GM23338 (cell line): ENCODE measurements around the gene TPP2. TPM values are rescaled to one million over a fixed set of nuclear protein-coding genes. Genes with fewer than 3 reads are reported as not detected.
A peak's percentile ranks its signal among the peaks of the same experiment; 100 is the strongest.

Experiments
- ATAC-seq: fragments of 200-7000 bp; cut with Tn5 transposase; 3 replicates; pipeline ENCODE4 v1.9.1; 2020
- DNase-seq: peaks from one replicate; pipeline ENCODE4 v3.0.0-alpha.2; 2015; ENCODE audit warnings: low spot score
- H2AFZ ChIP-seq: fragments of 200-600 bp; sonication (generic); 2 replicates; pipeline ENCODE4 v1.8.0; 2016; ENCODE audit warnings: antibody characterized with exemption, mild to moderate bottlenecking, moderate library complexity
- H3F3A ChIP-seq: fragments of 200-600 bp; sonication (generic); replicated peaks from 2 replicates; pipeline ENCODE4 v1.8.0; 2017; ENCODE audit warnings: antibody characterized with exemption, mixed run types, low read depth
- H3K27ac ChIP-seq: fragments of 200-600 bp; sonication (generic); 2 replicates; pipeline ENCODE4 v1.6.1; 2016; ENCODE audit warnings: low read depth
- H3K27me3 ChIP-seq: fragments of 200-600 bp; sonication (generic); 2 replicates; pipeline ENCODE4 v1.8.0; 2016; ENCODE audit warnings: mild to moderate bottlenecking, mixed run types, moderate library complexity; ENCODE audit not compliant: insufficient read depth
- H3K36me3 ChIP-seq: fragments of 200-600 bp; sonication (generic); 2 replicates; pipeline ENCODE4 v1.8.0; 2016; ENCODE audit warnings: mild to moderate bottlenecking; ENCODE audit not compliant: insufficient read depth
- H3K4me1 ChIP-seq: fragments of 200-600 bp; sonication (generic); 2 replicates; pipeline ENCODE4 v1.8.0; 2016; ENCODE audit warnings: mild to moderate bottlenecking, moderate library complexity; ENCODE audit not compliant: insufficient read depth
- H3K4me2 ChIP-seq: fragments of 200-600 bp; sonication (generic); 2 replicates; pipeline ENCODE4 v1.7.1; 2017; ENCODE audit warnings: mixed run types
- H3K4me3 ChIP-seq: fragments of 200-600 bp; sonication (generic); 2 replicates; pipeline ENCODE4 v1.6.1; 2016; ENCODE audit warnings: mixed run types
- H3K79me2 ChIP-seq: fragments of 200-600 bp; sonication (generic); replicated peaks from 2 replicates; pipeline ENCODE4 v1.8.0; 2017; ENCODE audit warnings: mild to moderate bottlenecking; ENCODE audit not compliant: insufficient read depth
- H3K9me2 ChIP-seq: fragments of 200-600 bp; sonication (generic); 2 replicates; pipeline ENCODE4 v1.8.0; 2017; ENCODE audit not compliant: insufficient read depth
- H4K20me1 ChIP-seq: fragments of 200-600 bp; sonication (generic); replicated peaks from 2 replicates; pipeline ENCODE4 v1.8.0; 2017; ENCODE audit warnings: mild to moderate bottlenecking; ENCODE audit not compliant: insufficient read depth
- H3K27ac Mint-ChIP-seq: 2 replicates; pipeline ENCODE4 v1.8.0; 2020; ENCODE audit warnings: inconsistent platforms, mild to moderate bottlenecking, moderate library complexity, mixed read lengths
- H3K27me3 Mint-ChIP-seq: 3 replicates; pipeline ENCODE4 v1.8.0; 2022; ENCODE audit warnings: low read depth, mild to moderate bottlenecking, moderate library complexity, mixed read lengths, inconsistent platforms; ENCODE audit not compliant: insufficient read depth, poor library complexity
- H3K36me3 Mint-ChIP-seq: 3 replicates; pipeline ENCODE4 v1.8.0; 2021; ENCODE audit warnings: low read depth, mild to moderate bottlenecking, inconsistent platforms, moderate library complexity, mixed read lengths
- H3K4me1 Mint-ChIP-seq: 3 replicates; pipeline ENCODE4 v1.8.0; 2020; ENCODE audit warnings: mild to moderate bottlenecking, inconsistent platforms, mixed read lengths
- H3K4me3 Mint-ChIP-seq: 3 replicates; pipeline ENCODE4 v1.8.0; 2021; ENCODE audit warnings: moderate library complexity, mild to moderate bottlenecking, inconsistent platforms, mixed read lengths
- H3K9me3 Mint-ChIP-seq: 3 replicates; pipeline ENCODE4 v1.8.0; 2020; ENCODE audit warnings: moderate library complexity, mild to moderate bottlenecking, inconsistent platforms, mixed read lengths
- EZH2phosphoT487 ChIP-seq: fragments of 200-600 bp; sonication (generic); IDR thresholded peaks from one replicate; pipeline ENCODE4 v1.8.1; 2018; ENCODE audit warnings: antibody characterized with exemption; ENCODE audit not compliant: unreplicated experiment
- POLR2AphosphoS5 ChIP-seq: IDR thresholded peaks from 2 replicates; pipeline ENCODE4 v1.6.1; 2016; ENCODE audit warnings: antibody characterized with exemption, low read depth
- polyA plus RNA-seq: library from polyadenylated mRNA; unstranded; fragments of >200 nt; fragmentation: Nextera tagmentation; extraction: Ambion mirVana; gene quantifications from 2 replicates; pipeline ENCODE4 v1.2.1, GENCODE V29; 2016
- total RNA-seq: library from RNA; depleted of rRNA; stranded (reverse); fragments of >200 nt; shearing (Covaris generic); gene quantifications from 2 replicates; pipeline ENCODE4 v1.2.3, GENCODE V29; 2014
- TF ChIP-seq, protein P1 (sequence below): IDR thresholded peaks from one replicate; pipeline ENCODE4 v1.6.1; 2018; ENCODE audit warnings: antibody characterized with exemption; ENCODE audit not compliant: unreplicated experiment
- TF ChIP-seq, protein P2 (sequence below): IDR thresholded peaks from 2 replicates; pipeline ENCODE4 v1.6.1; 2016; ENCODE audit warnings: antibody characterized with exemption
- TF ChIP-seq, protein P3 (sequence below): fragments of 250-450 bp; sonication (Bioruptor Pico); IDR thresholded peaks from 2 replicates; pipeline ENCODE4 v1.5.0; 2020; ENCODE audit warnings: mild to moderate bottlenecking, moderate library complexity

TPP2 gene
- total and polyA plus RNA-seq, 2 experiments from 2014 or later, result 56.6 to 111 TPM

DNA sequence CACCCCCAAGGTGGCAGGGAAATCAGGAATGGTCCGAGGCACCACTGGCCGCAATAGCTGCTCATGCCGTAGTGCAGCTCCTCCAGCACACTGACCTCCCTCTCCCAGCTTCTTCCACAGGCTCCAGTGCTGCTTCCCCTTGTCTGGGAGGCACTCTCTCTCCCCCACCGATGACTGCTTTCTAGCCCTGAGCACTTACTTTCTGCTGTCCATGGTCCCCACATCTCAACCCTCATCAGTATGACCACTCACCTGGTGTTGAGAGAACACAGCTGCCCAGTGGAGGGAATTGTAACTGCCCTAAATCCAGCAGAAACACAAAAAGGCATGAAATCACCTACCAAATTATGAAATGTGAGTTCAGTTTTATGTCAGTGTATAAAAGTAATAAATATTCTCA lies 28.9 kb upstream of the TPP2 start:
- ATAC-seq, result peak; percentile 48
- no peaks in the 10 kb centered on the region for H3K9me3 Mint-ChIP-seq
- H3K4me2 ChIP-seq, result no peak overlapping the region
- peaks cover 7% of the 10 kb centered on the region; the same call in 2 of the 3 replicates for H3K4me1 Mint-ChIP-seq
- H3K36me3 ChIP-seq, result no peaks in the 10 kb centered on the region
- H3K79me2 ChIP-seq, result no peaks in the 10 kb centered on the region
- H3K4me1 ChIP-seq, result no peaks in the 10 kb centered on the region
- H3K27me3 ChIP-seq, result no peaks in the 10 kb centered on the region
- H3K36me3 Mint-ChIP-seq, result no peaks in the 10 kb centered on the region
- H3K4me3 ChIP-seq, result no peak overlapping the region
- H2AFZ ChIP-seq, result no peak overlapping the region
- 0 out of 2 replicates have a peak, but pooled peaks cover 2% of the 10 kb centered on the region for H3K9me2 ChIP-seq
- no peak overlapping the region for H3K27ac Mint-ChIP-seq
- peak; percentile 21 for DNase-seq
- no peaks in the 10 kb centered on the region for H4K20me1 ChIP-seq
- no peaks in the 10 kb centered on the region for H3F3A ChIP-seq
- peaks cover 2% of the 10 kb centered on the region for H3K27me3 Mint-ChIP-seq
- TF ChIP-seq, protein P1, sequence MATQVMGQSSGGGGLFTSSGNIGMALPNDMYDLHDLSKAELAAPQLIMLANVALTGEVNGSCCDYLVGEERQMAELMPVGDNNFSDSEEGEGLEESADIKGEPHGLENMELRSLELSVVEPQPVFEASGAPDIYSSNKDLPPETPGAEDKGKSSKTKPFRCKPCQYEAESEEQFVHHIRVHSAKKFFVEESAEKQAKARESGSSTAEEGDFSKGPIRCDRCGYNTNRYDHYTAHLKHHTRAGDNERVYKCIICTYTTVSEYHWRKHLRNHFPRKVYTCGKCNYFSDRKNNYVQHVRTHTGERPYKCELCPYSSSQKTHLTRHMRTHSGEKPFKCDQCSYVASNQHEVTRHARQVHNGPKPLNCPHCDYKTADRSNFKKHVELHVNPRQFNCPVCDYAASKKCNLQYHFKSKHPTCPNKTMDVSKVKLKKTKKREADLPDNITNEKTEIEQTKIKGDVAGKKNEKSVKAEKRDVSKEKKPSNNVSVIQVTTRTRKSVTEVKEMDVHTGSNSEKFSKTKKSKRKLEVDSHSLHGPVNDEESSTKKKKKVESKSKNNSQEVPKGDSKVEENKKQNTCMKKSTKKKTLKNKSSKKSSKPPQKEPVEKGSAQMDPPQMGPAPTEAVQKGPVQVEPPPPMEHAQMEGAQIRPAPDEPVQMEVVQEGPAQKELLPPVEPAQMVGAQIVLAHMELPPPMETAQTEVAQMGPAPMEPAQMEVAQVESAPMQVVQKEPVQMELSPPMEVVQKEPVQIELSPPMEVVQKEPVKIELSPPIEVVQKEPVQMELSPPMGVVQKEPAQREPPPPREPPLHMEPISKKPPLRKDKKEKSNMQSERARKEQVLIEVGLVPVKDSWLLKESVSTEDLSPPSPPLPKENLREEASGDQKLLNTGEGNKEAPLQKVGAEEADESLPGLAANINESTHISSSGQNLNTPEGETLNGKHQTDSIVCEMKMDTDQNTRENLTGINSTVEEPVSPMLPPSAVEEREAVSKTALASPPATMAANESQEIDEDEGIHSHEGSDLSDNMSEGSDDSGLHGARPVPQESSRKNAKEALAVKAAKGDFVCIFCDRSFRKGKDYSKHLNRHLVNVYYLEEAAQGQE, result peak; percentile 53
- TF ChIP-seq, protein P2, sequence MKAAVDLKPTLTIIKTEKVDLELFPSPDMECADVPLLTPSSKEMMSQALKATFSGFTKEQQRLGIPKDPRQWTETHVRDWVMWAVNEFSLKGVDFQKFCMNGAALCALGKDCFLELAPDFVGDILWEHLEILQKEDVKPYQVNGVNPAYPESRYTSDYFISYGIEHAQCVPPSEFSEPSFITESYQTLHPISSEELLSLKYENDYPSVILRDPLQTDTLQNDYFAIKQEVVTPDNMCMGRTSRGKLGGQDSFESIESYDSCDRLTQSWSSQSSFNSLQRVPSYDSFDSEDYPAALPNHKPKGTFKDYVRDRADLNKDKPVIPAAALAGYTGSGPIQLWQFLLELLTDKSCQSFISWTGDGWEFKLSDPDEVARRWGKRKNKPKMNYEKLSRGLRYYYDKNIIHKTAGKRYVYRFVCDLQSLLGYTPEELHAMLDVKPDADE, result no peak
- H3K27ac ChIP-seq, result no peak overlapping the region
- H3K4me3 Mint-ChIP-seq, result no peak overlapping the region

DNA sequence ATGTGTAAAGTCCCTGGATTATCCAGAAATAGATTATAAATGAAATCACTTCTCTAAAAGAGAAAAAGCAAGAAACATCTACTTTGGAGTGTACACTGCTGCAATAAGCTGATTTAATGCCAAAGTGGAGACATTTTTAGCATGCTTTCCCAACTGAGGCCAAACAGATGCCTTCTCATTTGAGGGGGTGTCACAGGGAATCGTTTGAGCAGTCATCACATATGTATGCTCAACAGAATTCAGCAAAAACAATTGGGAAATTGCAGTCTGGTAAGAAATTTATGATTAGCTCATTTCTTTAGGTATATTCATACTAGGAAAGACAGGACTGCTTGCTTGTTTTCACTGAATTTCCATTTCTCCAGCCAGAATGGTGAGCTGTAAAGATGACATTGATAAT lies 27.3 kb upstream of the TPP2 start:
- H3K9me2 ChIP-seq, result 0 out of 2 replicates have a peak, but pooled peaks cover 2% of the 10 kb centered on the region
- Mint-ChIP-seq H3K27ac (no peak overlapping the region), H3K4me1 (peaks cover 7% of the 10 kb centered on the region; the same call in 2 of the 3 replicates), H3K9me3 (no peaks in the 10 kb centered on the region), H3K4me3 (no peak overlapping the region), H3K27me3 (peaks cover 2% of the 10 kb centered on the region), H3K36me3 (no peaks in the 10 kb centered on the region)
- no peaks in the 10 kb centered on the region for H3K4me1 ChIP-seq
- no peaks in the 10 kb centered on the region for H3K79me2 ChIP-seq
- ATAC-seq (no peak), DNase-seq (no peak)
- H4K20me1 ChIP-seq, result no peaks in the 10 kb centered on the region
- H3K4me3 ChIP-seq, result no peak overlapping the region
- H2AFZ ChIP-seq, result no peak overlapping the region
- H3K36me3 ChIP-seq, result no peaks in the 10 kb centered on the region
- no peaks in the 10 kb centered on the region for H3F3A ChIP-seq
- no peaks in the 10 kb centered on the region for H3K27me3 ChIP-seq
- H3K27ac ChIP-seq, result no peak overlapping the region
- H3K4me2 ChIP-seq, result no peak overlapping the region
- no peak for TF ChIP-seq EZH2phosphoT487
- no peak for TF ChIP-seq POLR2AphosphoS5
- TF ChIP-seq, protein P3, sequence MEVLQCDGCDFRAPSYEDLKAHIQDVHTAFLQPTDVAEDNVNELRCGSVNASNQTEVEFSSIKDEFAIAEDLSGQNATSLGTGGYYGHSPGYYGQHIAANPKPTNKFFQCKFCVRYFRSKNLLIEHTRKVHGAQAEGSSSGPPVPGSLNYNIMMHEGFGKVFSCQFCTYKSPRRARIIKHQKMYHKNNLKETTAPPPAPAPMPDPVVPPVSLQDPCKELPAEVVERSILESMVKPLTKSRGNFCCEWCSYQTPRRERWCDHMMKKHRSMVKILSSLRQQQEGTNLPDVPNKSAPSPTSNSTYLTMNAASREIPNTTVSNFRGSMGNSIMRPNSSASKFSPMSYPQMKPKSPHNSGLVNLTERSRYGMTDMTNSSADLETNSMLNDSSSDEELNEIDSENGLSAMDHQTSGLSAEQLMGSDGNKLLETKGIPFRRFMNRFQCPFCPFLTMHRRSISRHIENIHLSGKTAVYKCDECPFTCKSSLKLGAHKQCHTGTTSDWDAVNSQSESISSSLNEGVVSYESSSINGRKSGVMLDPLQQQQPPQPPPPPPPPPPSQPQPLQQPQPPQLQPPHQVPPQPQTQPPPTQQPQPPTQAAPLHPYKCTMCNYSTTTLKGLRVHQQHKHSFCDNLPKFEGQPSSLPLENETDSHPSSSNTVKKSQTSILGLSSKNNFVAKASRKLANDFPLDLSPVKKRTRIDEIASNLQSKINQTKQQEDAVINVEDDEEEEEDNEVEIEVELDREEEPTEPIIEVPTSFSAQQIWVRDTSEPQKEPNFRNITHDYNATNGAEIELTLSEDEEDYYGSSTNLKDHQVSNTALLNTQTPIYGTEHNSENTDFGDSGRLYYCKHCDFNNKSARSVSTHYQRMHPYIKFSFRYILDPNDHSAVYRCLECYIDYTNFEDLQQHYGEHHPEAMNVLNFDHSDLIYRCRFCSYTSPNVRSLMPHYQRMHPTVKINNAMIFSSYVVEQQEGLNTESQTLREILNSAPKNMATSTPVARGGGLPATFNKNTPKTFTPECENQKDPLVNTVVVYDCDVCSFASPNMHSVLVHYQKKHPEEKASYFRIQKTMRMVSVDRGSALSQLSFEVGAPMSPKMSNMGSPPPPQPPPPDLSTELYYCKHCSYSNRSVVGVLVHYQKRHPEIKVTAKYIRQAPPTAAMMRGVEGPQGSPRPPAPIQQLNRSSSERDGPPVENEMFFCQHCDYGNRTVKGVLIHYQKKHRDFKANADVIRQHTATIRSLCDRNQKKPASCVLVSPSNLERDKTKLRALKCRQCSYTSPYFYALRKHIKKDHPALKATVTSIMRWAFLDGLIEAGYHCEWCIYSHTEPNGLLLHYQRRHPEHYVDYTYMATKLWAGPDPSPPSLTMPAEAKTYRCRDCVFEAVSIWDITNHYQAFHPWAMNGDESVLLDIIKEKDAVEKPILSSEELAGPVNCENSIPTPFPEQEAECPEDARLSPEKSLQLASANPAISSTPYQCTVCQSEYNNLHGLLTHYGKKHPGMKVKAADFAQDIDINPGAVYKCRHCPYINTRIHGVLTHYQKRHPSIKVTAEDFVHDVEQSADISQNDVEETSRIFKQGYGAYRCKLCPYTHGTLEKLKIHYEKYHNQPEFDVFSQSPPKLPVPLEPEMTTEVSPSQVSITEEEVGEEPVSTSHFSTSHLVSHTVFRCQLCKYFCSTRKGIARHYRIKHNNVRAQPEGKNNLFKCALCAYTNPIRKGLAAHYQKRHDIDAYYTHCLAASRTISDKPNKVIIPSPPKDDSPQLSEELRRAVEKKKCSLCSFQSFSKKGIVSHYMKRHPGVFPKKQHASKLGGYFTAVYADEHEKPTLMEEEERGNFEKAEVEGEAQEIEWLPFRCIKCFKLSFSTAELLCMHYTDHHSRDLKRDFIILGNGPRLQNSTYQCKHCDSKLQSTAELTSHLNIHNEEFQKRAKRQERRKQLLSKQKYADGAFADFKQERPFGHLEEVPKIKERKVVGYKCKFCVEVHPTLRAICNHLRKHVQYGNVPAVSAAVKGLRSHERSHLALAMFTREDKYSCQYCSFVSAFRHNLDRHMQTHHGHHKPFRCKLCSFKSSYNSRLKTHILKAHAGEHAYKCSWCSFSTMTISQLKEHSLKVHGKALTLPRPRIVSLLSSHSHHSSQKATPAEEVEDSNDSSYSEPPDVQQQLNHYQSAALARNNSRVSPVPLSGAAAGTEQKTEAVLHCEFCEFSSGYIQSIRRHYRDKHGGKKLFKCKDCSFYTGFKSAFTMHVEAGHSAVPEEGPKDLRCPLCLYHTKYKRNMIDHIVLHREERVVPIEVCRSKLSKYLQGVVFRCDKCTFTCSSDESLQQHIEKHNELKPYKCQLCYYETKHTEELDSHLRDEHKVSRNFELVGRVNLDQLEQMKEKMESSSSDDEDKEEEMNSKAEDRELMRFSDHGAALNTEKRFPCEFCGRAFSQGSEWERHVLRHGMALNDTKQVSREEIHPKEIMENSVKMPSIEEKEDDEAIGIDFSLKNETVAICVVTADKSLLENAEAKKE (CRISPR knock-in tag), result no peak
- TF ChIP-seq, protein P1, result no peak
